Right atrium auricular region (tissue), 2 donors: ENCODE measurements around the gene WNT9A. TPM values are rescaled to one million over a fixed set of nuclear protein-coding genes. Genes with fewer than 3 reads are reported as not detected.
A peak's percentile ranks its signal among the peaks of the same experiment; 100 is the strongest.

Experiments
- DNase-seq: peaks from one replicate; pipeline ENCODE4 v3.0.0-alpha.2; 2019; ENCODE audit warnings: low spot score
- H3K27ac ChIP-seq, 2 donors: fragments of 200-600 bp; sonication (generic); 1 replicate in 1 of 2; 2 replicates in 1 of 2; pipeline ENCODE4 v1.5.1; 2016 to 2019
- H3K27me3 ChIP-seq, 2 donors: fragments of 200-600 bp; sonication (generic); one replicate each; pipeline versions ENCODE4 v1.5.1 to v1.6.0; 2017 to 2019
- H3K36me3 ChIP-seq: fragments of 200-600 bp; sonication (generic); one replicate; pipeline ENCODE4 v1.5.1; 2016
- H3K4me1 ChIP-seq, 2 donors: fragments of 200-600 bp; sonication (generic); one replicate each; pipeline versions ENCODE4 v1.5.1 to v1.6.0; 2017 to 2019
- H3K4me3 ChIP-seq, 2 donors: fragments of 200-600 bp; sonication (generic); 1 replicate in 1 of 2; 2 replicates in 1 of 2; pipeline ENCODE4 v1.5.1; 2017 to 2019; ENCODE audit warnings: mild to moderate bottlenecking in 1 of 2, moderate library complexity in 1 of 2
- H3K9me3 ChIP-seq, 2 donors: fragments of 200-600 bp; sonication (generic); one replicate each; pipeline ENCODE4 v1.5.1; 2019
- total RNA-seq, 2 donors: library from RNA; depleted of rRNA; stranded (reverse); fragments of >200 nt; gene quantifications; one replicate each; pipeline ENCODE4 v1.1.0, GENCODE V29; 2016
- TF ChIP-seq, protein P1 (sequence below), 2 donors: fragments of 200-600 bp; sonication (generic); IDR thresholded peaks; one replicate each; pipeline ENCODE4 v1.5.1; 2019; ENCODE audit warnings: antibody characterized with exemption in 2 of 2

The WNT9A gene
- total RNA-seq, 2 donors from 2014 or later: 0.78 to 2.2 TPM

DNA sequence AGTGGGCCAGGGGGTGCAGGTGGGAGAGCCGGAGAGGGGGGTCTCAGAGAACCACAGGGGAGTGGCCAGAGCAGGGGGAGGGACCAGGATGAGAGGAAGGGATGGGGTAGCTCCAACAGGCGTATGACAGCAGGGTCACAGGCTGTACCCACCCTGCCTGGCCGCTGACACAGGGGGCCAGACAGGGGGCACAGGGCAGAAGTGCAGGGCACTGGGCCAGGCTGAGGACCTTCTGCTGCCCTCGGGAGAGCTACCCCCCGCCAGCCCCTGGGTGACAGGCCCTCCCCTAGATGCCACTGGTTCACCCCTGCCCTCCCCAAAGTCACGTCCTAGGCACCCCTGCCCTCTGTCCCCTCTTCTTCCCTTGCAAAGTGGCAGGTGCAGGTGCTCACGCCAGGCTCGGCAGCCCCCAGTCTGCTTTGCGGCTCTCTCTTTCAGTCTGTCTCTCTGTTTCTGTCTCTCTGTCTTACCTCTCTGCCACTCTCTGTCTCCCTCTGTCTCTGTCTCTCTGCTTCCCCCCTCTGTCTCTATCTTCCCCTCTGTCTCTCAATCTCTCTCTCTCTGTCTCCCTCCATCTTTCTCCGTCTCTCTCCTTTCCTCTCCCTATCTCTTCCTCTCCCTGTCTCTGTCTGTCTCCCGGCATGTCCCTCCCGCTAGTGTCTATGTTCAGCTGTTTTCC lies 48.5 kb downstream of the WNT9A start:
- no peak for DNase-seq
- no peak overlapping the region for H3K4me3 ChIP-seq
- no peak overlapping the region for H3K27ac ChIP-seq
- H3K9me3 ChIP-seq: no peaks in the 10 kb centered on the region
- no peaks in the 10 kb centered on the region for H3K36me3 ChIP-seq
- no peaks in the 10 kb centered on the region for H3K4me1 ChIP-seq
- TF ChIP-seq, protein P1, sequence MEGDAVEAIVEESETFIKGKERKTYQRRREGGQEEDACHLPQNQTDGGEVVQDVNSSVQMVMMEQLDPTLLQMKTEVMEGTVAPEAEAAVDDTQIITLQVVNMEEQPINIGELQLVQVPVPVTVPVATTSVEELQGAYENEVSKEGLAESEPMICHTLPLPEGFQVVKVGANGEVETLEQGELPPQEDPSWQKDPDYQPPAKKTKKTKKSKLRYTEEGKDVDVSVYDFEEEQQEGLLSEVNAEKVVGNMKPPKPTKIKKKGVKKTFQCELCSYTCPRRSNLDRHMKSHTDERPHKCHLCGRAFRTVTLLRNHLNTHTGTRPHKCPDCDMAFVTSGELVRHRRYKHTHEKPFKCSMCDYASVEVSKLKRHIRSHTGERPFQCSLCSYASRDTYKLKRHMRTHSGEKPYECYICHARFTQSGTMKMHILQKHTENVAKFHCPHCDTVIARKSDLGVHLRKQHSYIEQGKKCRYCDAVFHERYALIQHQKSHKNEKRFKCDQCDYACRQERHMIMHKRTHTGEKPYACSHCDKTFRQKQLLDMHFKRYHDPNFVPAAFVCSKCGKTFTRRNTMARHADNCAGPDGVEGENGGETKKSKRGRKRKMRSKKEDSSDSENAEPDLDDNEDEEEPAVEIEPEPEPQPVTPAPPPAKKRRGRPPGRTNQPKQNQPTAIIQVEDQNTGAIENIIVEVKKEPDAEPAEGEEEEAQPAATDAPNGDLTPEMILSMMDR (IDR thresholded peaks at IDR 0.05): no peak
- no peaks in the 10 kb centered on the region for H3K27me3 ChIP-seq

DNA sequence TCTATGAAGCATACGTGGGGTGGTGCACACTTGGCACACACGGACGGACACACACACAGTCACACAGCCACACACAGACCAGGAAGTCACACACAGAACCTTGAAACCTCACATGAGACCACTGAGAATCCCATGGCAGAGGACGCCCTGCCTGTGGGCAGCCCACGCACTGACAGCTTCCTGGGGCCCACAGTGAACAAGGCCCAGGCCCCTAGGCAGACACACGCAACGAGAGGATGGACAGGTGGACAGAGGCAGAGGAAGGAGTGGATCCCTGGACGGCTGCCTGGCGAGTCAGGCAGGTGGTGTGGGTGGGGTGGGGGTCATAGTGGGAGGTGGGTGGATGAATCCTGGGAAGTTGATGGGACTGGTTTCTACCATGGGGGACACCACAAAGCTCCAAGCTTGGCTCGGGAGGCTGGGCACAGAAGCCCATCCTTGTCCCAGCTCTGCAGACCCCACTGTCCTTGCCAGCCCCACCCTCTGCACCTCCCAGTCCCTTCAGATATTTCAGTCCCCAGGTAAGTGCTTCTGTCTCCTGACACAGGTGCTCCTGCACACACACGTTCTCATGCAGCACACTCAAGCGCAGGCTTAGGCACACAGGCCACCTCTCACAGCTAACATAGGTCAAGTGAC lies 49.1 kb downstream of the WNT9A start:
- TF ChIP-seq, protein P1 (IDR thresholded peaks at IDR 0.05): no peak
- H3K4me1 ChIP-seq: no peaks in the 10 kb centered on the region
- peak; percentile 52 for DNase-seq
- H3K27ac ChIP-seq: no peak overlapping the region
- no peaks in the 10 kb centered on the region for H3K27me3 ChIP-seq
- no peaks in the 10 kb centered on the region for H3K36me3 ChIP-seq
- no peak overlapping the region for H3K4me3 ChIP-seq
- H3K9me3 ChIP-seq: no peaks in the 10 kb centered on the region

DNA sequence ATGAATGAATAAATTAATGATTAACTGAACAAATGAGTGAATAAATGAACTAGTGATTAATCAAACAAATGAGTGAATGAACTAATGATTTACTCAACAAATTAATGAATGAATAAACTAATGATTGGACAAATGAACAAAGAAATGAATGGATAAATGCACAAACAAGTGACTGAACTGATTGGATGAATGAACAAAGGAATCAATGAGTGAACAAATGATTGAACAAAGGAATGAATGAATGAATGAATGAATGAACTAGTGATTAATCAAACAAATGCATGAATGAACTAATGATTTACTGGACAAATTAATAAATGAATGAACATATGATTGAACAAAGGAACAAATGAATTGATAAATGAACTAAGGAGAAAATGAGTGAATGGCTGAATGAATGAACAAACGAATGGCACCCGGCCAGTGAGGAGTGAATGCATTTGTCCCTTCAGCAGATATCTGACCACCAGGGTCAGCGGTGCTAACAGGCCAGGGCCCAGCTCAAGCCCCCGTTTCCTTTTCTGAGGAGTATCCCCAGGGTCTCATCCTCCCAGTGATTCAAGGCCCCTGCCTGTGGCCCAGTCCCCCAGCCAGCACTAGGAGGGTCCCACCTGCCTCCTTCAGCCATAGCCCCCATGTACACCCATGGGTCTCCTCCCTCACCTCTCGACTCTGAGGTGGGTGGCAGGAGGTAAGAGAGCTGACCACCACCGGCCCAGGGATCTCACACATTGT lies 49.9 kb downstream of the WNT9A start:
- TF ChIP-seq, protein P1 (IDR thresholded peaks at IDR 0.05): no peak
- no peaks in the 10 kb centered on the region for H3K27me3 ChIP-seq
- no peaks in the 10 kb centered on the region for H3K9me3 ChIP-seq
- DNase-seq: no peak
- no peaks in the 10 kb centered on the region for H3K36me3 ChIP-seq
- H3K27ac ChIP-seq: no peak overlapping the region
- no peak overlapping the region for H3K4me3 ChIP-seq
- no peaks in the 10 kb centered on the region for H3K4me1 ChIP-seq

DNA sequence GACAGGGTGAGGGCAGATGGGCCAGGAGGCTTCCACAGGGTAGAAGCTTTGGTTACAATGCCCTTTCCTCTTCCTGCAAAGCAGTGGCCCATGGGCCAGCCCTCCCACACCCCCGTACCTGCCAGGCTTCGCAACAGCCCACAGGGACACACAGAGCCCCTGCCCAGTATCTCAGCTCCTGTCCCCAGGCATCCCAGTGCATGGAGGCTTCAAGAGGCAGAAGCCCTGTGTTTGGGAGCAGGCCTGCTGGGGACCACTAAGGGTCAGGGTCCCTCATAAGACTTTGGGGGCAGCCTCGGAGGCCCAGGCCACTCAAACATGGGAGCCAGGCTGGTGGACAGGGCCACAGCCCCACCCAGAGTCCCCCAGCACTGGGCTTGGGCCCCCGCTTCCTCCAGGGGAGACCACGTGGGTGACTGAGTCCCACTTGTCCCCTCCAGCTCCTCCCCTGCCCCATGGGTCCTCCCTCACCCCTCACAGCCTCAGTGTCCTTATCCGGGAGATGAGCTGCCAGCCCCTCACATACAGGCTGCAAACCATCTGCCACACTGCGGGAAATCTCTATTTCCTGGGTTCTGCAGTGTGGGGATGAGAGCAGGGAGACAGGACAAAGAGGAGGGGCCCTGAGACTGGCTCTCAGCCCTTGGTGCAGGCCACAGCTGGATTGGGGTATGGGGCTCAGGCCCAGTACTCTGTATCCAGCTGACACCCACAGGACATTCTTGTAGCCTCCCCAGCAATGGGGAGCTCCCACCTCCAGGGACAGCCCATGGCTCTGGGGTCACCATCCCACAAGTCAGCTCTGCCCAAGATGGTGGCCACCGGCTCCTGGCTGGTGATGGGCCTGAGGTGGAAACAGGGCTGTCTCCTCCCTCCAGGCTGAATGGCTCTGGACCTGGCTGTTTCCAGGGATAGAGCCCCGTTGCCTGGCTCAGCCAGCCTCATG lies 50.7 kb downstream of the WNT9A start:
- H3K4me1 ChIP-seq: no peaks in the 10 kb centered on the region
- no peaks in the 10 kb centered on the region for H3K9me3 ChIP-seq
- H3K27me3 ChIP-seq: no peaks in the 10 kb centered on the region
- TF ChIP-seq, protein P1 (IDR thresholded peaks at IDR 0.05): no peak
- DNase-seq: peak; percentile 42
- no peak overlapping the region for H3K4me3 ChIP-seq
- H3K36me3 ChIP-seq: no peaks in the 10 kb centered on the region
- H3K27ac ChIP-seq: no peak overlapping the region

DNA sequence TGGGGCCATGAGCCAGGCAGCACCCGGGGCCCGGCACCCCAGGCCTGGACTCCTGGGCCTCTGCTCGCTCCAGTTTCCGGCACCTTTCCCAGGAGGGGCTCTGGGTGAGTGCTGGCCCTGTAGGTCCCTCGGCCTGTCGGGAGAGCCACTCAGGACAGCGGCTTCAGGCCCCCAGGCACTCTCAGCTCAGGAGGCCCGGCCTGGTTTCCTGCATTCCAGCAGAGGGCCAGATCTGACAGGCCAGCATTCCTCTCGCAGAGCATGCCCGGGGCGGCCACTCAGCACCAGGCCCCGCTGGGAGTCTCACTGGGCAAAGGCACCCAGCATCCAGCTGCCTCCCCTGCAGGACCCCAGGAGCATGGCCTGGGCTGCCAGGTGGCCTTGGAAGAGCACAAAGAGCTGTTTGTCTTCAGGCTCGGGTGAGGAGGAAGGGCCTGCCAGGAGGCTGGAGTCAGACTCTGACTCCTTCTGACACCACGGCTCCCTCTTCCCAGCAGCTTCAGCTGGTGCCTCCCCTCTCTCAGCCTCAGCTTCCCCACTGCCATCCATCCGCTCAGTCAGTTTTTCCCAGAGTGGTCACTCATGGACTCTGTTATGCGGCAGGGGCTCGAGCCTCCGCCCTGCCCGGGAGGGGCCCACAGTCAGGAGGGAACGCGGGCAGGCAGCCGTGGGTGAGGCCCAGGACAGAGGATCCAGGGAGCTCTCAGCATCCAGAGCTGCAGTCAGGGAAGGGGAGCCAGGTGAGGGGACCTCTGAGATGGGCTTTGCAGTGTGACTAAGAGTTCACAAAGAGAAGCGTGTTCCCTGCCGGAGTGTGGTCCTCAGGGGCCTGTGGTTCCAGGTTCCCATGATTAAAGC lies 51.7 kb downstream of the WNT9A start:
- no peak overlapping the region for H3K27ac ChIP-seq
- TF ChIP-seq, protein P1 (IDR thresholded peaks at IDR 0.05): no peak

More for the DNA sequence above, 51.7 kb downstream of the WNT9A start:
- H3K9me3 ChIP-seq: no peaks in the 10 kb centered on the region
- no peaks in the 10 kb centered on the region for H3K4me1 ChIP-seq
- H3K27me3 ChIP-seq: no peaks in the 10 kb centered on the region
- peak; percentile 47 for DNase-seq
- no peaks in the 10 kb centered on the region for H3K36me3 ChIP-seq
- no peak overlapping the region for H3K4me3 ChIP-seq
